H1 (cell line): Measurements from ENCODE around the gene CCDC141. TPM values are rescaled to one million over a fixed set of nuclear protein-coding genes. Genes with fewer than 3 reads are reported as not detected.

Experiments
- CTCF ChIA-PET: fragments of 300-600 bp; sonication (Branson Sonifier 250); formaldehyde crosslinking; loops from one replicate; lab custom pipeline; 2021; ENCODE audit not compliant: partially characterized antibody; lab: Charles Lee
- POLR2A ChIA-PET: fragments of 300-600 bp; sonication (Branson Sonifier 250); formaldehyde crosslinking; loops from one replicate; lab custom pipeline; 2021; ENCODE audit warnings: inconsistent platforms; ENCODE audit not compliant: partially characterized antibody; lab: Charles Lee
- DNase-seq, 2 experiments: peaks; one replicate each; pipeline versions ENCODE4 v3.0.0 to v3.0.0-alpha.2; 2010 to 2022; ENCODE audit warnings: low spot score in 2 of 2, low read depth in 1 of 2, mixed read lengths in 1 of 2
- FAIRE-seq: peaks from 2 replicates; lab custom pipeline; 2011; peaks lifted over from hg19 to GRCh38; lab: Jason Lieb, UNC
- H2AFZ ChIP-seq: 2 replicates; pipeline ENCODE4 v1.8.1; 2012; ENCODE audit warnings: low read length, inconsistent platforms
- H2AK5ac ChIP-seq: 2 replicates; pipeline ENCODE4 v1.6.1; 2013; ENCODE audit warnings: low read depth, low read length
- H2BK120ac ChIP-seq: replicated peaks from 2 replicates; pipeline ENCODE3; 2013; ENCODE audit warnings: low read depth, low read length, inconsistent platforms
- H2BK12ac ChIP-seq: 2 replicates; pipeline ENCODE4 v1.6.1; 2013; ENCODE audit warnings: low read depth, low read length
- H2BK15ac ChIP-seq: 2 replicates; pipeline ENCODE4 v1.6.1; 2013; ENCODE audit warnings: low read length
- H2BK20ac ChIP-seq: 2 replicates; pipeline ENCODE4 v1.6.1; 2013; ENCODE audit warnings: low read length
- H2BK5ac ChIP-seq: 2 replicates; pipeline ENCODE4 v1.6.1; 2013; ENCODE audit warnings: low read depth, low read length
- H3K14ac ChIP-seq: 2 replicates; pipeline ENCODE4 v1.6.1; 2013; ENCODE audit warnings: inconsistent platforms; ENCODE audit not compliant: insufficient read length
- H3K18ac ChIP-seq: 2 replicates; pipeline ENCODE4 v1.6.1; 2013; ENCODE audit warnings: low read length; ENCODE audit errors: extremely low read depth
- H3K23ac ChIP-seq: 2 replicates; pipeline ENCODE4 v1.6.1; 2013; ENCODE audit warnings: inconsistent platforms; ENCODE audit not compliant: insufficient read length
- H3K23me2 ChIP-seq: 2 replicates; pipeline ENCODE4 v1.6.1; 2013; ENCODE audit warnings: low read depth, low read length
- H3K27ac ChIP-seq: 2 replicates; pipeline ENCODE4 v1.6.1; 2011; ENCODE audit warnings: low read depth, low read length, inconsistent platforms
- H3K27me3 ChIP-seq, 4 experiments: replicated peaks in 1 of 4; 1 replicate in 1 of 4; 2 replicates in 3 of 4; pipeline versions ENCODE4 v1.6.1 to v1.8.1; 2011 to 2013; ENCODE audit warnings: low read length in 3 of 4, mild to moderate bottlenecking in 3 of 4, inconsistent platforms in 2 of 4, mixed read lengths in 2 of 4, moderate library complexity in 1 of 4; ENCODE audit not compliant: control insufficient read depth in 3 of 4, insufficient read depth in 3 of 4; ENCODE audit errors: extremely low read depth in 1 of 4
- H3K36me3 ChIP-seq, 4 experiments: 2 replicates each; pipeline versions ENCODE4 v1.6.1 to v1.8.1; 2011 to 2013; ENCODE audit warnings: mild to moderate bottlenecking in 4 of 4, low read length in 3 of 4, moderate library complexity in 2 of 4, control low read depth in 1 of 4, inconsistent platforms in 1 of 4; ENCODE audit not compliant: insufficient read depth in 4 of 4, control insufficient read depth in 2 of 4
- H3K4ac ChIP-seq: replicated peaks from 2 replicates; pipeline ENCODE3; 2013; ENCODE audit warnings: low read length, low read depth, mixed read lengths, inconsistent platforms; ENCODE audit not compliant: insufficient read length
- H3K4me1 ChIP-seq, 4 experiments: replicated peaks in 1 of 4; 1 replicate in 1 of 4; 2 replicates in 3 of 4; pipeline versions ENCODE4 v1.6.1 to v1.8.1; 2011 to 2013; ENCODE audit warnings: low read length in 3 of 4, inconsistent platforms in 2 of 4, mixed read lengths in 1 of 4; ENCODE audit not compliant: insufficient read depth in 4 of 4, control insufficient read depth in 3 of 4
- H3K4me2 ChIP-seq, 2 experiments: 2 replicates each; pipeline versions ENCODE4 v1.6.1 to v1.8.1; 2011 to 2013; ENCODE audit warnings: low read depth in 2 of 2, low read length in 2 of 2, control low read depth in 1 of 2, inconsistent platforms in 1 of 2, mild to moderate bottlenecking in 1 of 2; ENCODE audit not compliant: insufficient read depth in 1 of 2
- H3K4me3 ChIP-seq, 4 experiments: fragments of 200-600, 300-600 bp in 1 of 4; sonication (generic), shearing (Covaris generic), sonication (Bioruptor Twin) in 1 of 4; 2 replicates each; pipeline versions ENCODE4 v1.5.1 to v1.8.1; 2011 to 2016; ENCODE audit warnings: low read length in 4 of 4, low read depth in 3 of 4, control low read depth in 2 of 4, inconsistent platforms in 2 of 4, mild to moderate bottlenecking in 2 of 4, mixed read lengths in 1 of 4, moderate library complexity in 1 of 4; ENCODE audit not compliant: insufficient read depth in 2 of 4; ENCODE audit errors: extremely low read depth in 1 of 4
- H3K56ac ChIP-seq: replicated peaks from 2 replicates; pipeline ENCODE3; 2013; ENCODE audit warnings: low read depth, mild to moderate bottlenecking, mixed read lengths, low read length, inconsistent platforms; ENCODE audit not compliant: insufficient read length
- H3K79me1 ChIP-seq: 2 replicates; pipeline ENCODE4 v1.6.1; 2013; ENCODE audit warnings: low read depth, low read length, control low read depth
- H3K79me2 ChIP-seq, 2 experiments: 2 replicates each; pipeline versions ENCODE4 v1.6.1 to v1.8.1; 2012 to 2013; ENCODE audit warnings: low read length in 2 of 2, mild to moderate bottlenecking in 2 of 2, inconsistent platforms in 1 of 2; ENCODE audit not compliant: insufficient read depth in 2 of 2, control insufficient read depth in 1 of 2
- H3K9ac ChIP-seq, 4 experiments: replicated peaks in 1 of 4; 1 replicate in 1 of 4; 2 replicates in 3 of 4; pipeline versions ENCODE4 v1.6.1 to v1.8.1; 2011 to 2013; ENCODE audit warnings: low read depth in 3 of 4, low read length in 3 of 4, control low read depth in 2 of 4, mild to moderate bottlenecking in 2 of 4, moderate library complexity in 2 of 4, inconsistent platforms in 1 of 4; ENCODE audit errors: extremely low read depth in 1 of 4
- H3K9me3 ChIP-seq, 2 experiments: 2 replicates each; pipeline versions ENCODE4 v1.6.1 to v1.8.1; 2012 to 2013; ENCODE audit warnings: mild to moderate bottlenecking in 2 of 2, moderate library complexity in 2 of 2, control low read depth in 1 of 2, inconsistent platforms in 1 of 2, low read depth in 1 of 2, low read length in 1 of 2, mixed read lengths in 1 of 2; ENCODE audit not compliant: insufficient read depth in 2 of 2
- H4K20me1 ChIP-seq, 2 experiments: replicated peaks in 1 of 2; 2 replicates each; pipeline versions ENCODE3 to v1.8.1; 2011 to 2013; ENCODE audit warnings: inconsistent platforms in 2 of 2, low read length in 2 of 2, mild to moderate bottlenecking in 1 of 2; ENCODE audit not compliant: insufficient read depth in 2 of 2, control insufficient read depth in 1 of 2
- H4K5ac ChIP-seq: 2 replicates; pipeline ENCODE4 v1.6.1; 2013; ENCODE audit warnings: low read length, low read depth, mixed read lengths, inconsistent platforms; ENCODE audit not compliant: insufficient read length
- H4K8ac ChIP-seq: 2 replicates; pipeline ENCODE4 v1.8.0; 2013; ENCODE audit warnings: mild to moderate bottlenecking, moderate library complexity, low read length, inconsistent platforms; ENCODE audit not compliant: insufficient read depth; ENCODE audit errors: extremely low read depth
- H4K91ac ChIP-seq: replicated peaks from 2 replicates; pipeline ENCODE3; 2013; ENCODE audit warnings: low read length, mixed read lengths, inconsistent platforms; ENCODE audit not compliant: insufficient read length
- ATF2 ChIP-seq: IDR thresholded peaks from 2 replicates; pipeline ENCODE4 v1.6.1; 2012; ENCODE audit warnings: low read length, inconsistent platforms
- RAD21 ChIP-seq, 2 experiments: IDR thresholded peaks in 1 of 2; conservative IDR thresholded peaks in 1 of 2; 2 replicates each; pipeline ENCODE4 v1.6.1; 2011; ENCODE audit warnings: low read depth in 2 of 2, low read length in 2 of 2, improper control_type of control experiment in 1 of 2, inconsistent platforms in 1 of 2, mild to moderate bottlenecking in 1 of 2, moderate library complexity in 1 of 2
- SIN3A ChIP-seq, 2 experiments: IDR thresholded peaks in 1 of 2; conservative IDR thresholded peaks in 1 of 2; 2 replicates each; pipeline ENCODE4 v1.6.1; 2011 to 2012; ENCODE audit warnings: low read length in 2 of 2, improper control_type of control experiment in 1 of 2, low read depth in 1 of 2, mild to moderate bottlenecking in 1 of 2
- WGBS, 2 experiments: shearing (Covaris generic) in 1 of 2; methylation state at CpG; one replicate each; pipeline versions ENCODE4 v1.1.6 to v1.1.7; 2013 to 2015; ENCODE audit warnings: low lambda C conversion rate in 2 of 2, mixed read lengths in 2 of 2, inconsistent platforms in 1 of 2, low coverage in 1 of 2, missing lambda C conversion rate in 1 of 2; ENCODE audit not compliant: insufficient replicate concordance in 2 of 2, insufficient coverage in 1 of 2, insufficient read length in 1 of 2; ENCODE audit errors: extremely low coverage in 1 of 2, missing lambda C conversion rate in 1 of 2; 5-methylcytosine and 5-hydroxymethylcytosine counted together
- polyA plus RNA-seq, 7 experiments: library from polyadenylated mRNA; depleted of rRNA in 3 of 7; stranded (reverse) in 5 of 7; unstranded in 2 of 7; fragments of >200 nt in 5 of 7; fragments of 200-250 nt in 2 of 7; gene quantifications; 1 replicate in 5 of 7; 2 replicates in 1 of 7; 4 replicates in 1 of 7; pipeline versions ENCODE4 v1.2.1 to v1.2.3, GENCODE V29; 2011 to 2013; ENCODE audit warnings: missing spikeins in 2 of 7, mixed read lengths in 2 of 7
- total RNA-seq: library from RNA; stranded (reverse); fragmentation: NEBNext Ultra II Directional; extraction: Animal tissue kit (Norgen Biotek cat#: 25700); gene quantifications from 2 replicates; pipeline ENCODE4 v1.2.1, GENCODE V29; 2021

CCDC141 gene
- total and polyA plus RNA-seq, 2 of the 8 experiments (the other 6 are each of a cell fraction or from before 2014, with no cell fraction given) = 0.56 to 21.6 TPM

DNA sequence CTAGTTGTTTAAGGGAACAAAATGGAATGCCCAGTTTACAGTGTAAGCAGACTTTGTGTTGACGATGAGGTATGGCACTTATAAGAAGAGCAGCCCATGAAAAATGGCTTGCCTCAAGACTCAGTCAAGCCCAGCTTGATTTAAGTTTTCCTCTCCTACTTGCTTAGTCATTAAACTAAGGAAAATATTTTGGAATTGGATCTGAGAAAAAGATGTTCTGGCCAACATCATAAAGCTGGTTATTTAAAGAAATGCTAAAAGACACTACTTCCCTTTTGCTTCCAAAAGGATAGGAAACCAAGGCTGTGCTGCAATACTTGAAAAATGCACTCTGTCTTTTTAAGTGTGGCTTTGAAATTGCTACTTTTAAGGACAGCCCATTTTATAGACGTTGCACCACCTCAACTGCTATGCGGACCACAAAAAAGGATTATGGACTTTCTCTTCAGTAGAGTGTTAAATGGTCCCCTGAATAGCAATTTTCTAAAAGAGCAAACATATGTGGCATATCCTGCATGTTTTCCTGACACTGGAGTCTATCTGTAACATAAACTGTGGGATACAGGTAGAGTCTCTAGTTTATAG lies 32.1 kb downstream of the CCDC141 start:
- Histone ChIP-seq H4K20me1 (no peaks in the 10 kb centered on the region), H2BK12ac (no peak overlapping the region), H3K4me3 (no peak overlapping the region), H4K91ac (no peak overlapping the region), H3K79me2 (no peaks in the 10 kb centered on the region), H3K56ac (no peak overlapping the region), H3K9ac (no peak overlapping the region), H3K4me2 (no peak overlapping the region), H2BK5ac (no peak overlapping the region), H3K36me3 (no peaks in the 10 kb centered on the region), H4K8ac (no peak overlapping the region), H3K18ac (no peak overlapping the region), H2AFZ (no peak overlapping the region), H3K9me3 (no peaks in the 10 kb centered on the region), H2BK15ac (no peak overlapping the region), H3K27ac (no peak overlapping the region), H3K27me3 (no peaks in the 10 kb centered on the region), H3K4me1 (no peaks in the 10 kb centered on the region), H3K23me2 (no peaks in the 10 kb centered on the region), H2BK120ac (no peak overlapping the region), H2BK20ac (no peak overlapping the region), H3K4ac (no peak overlapping the region), H3K79me1 (no peaks in the 10 kb centered on the region; the same call in 1 of the 2 replicates), H3K23ac (no peak overlapping the region), H2AK5ac (no peak overlapping the region), H3K14ac (no peak overlapping the region), H4K5ac (no peak overlapping the region)
- TF ChIP-seq ATF2 (no peak), RAD21 (IDR thresholded peaks at IDR 0.05 in 1 of 2, conservative IDR thresholded peaks at IDR 0.05 in 1 of 2; ENCODE audit: low read depth in 2 of 2, low read length in 2 of 2) (no peak), SIN3A (conservative IDR thresholded peaks at IDR 0.05 in 1 of 2, IDR thresholded peaks at IDR 0.05 in 1 of 2; ENCODE audit: low read depth in 1 of 2, low read length in 2 of 2) (no peak)
- no peak for DNase-seq
- POLR2A ChIA-PET = interaction anchor here (0.6 kb wide), 1 partner anchor 113 kb away, joined by 3 read pairs; no protein-coding TSS in a partner anchor
- CTCF ChIA-PET = interaction anchor here (0.8 to 6.7 kb wide), 5 partner anchors 10 to 128 kb away, joined by 3 to 66 read pairs (median 21); no protein-coding TSS in a partner anchor
- FAIRE-seq = no peak
- 69% methylated on average over 3 of the region's 3 CpGs; no CpG with 5 or more reads in 1 of the 2 experiments for WGBS, 2 experiments
